ENCODE measurements around the gene OR51B5. TPM values are rescaled to one million over a fixed set of nuclear protein-coding genes. Genes with fewer than 3 reads are reported as not detected.
"Not testable (repeated sequence)": the region's sequence is repeated elsewhere in the genome, so short reads cannot be mapped to it uniquely, and the experiment has no call there.

The OR51B5 gene
- total RNA-seq, 1 donor from 2014 or later: not detected

GRCh38 chr11:5324197-5324596 is 19.1 kb downstream of the OR51B5 start, which contains the start of gene OR51B2:
OR51B2 (minus strand) TSS chr11:5324297; CDS start chr11:5324297, 0 bp downstream.
- H3K27me3 Mint-ChIP-seq: no peaks in the 10 kb centered on the region
- no peaks in the 10 kb centered on the region for H3K4me1 Mint-ChIP-seq (ENCODE audit: unreplicated experiment)
- H3K4me3 Mint-ChIP-seq: no peak within 1 kb of the TSS
- H3K27ac Mint-ChIP-seq: no peak within 1 kb of the TSS
- TF ChIP-seq, protein P1, sequence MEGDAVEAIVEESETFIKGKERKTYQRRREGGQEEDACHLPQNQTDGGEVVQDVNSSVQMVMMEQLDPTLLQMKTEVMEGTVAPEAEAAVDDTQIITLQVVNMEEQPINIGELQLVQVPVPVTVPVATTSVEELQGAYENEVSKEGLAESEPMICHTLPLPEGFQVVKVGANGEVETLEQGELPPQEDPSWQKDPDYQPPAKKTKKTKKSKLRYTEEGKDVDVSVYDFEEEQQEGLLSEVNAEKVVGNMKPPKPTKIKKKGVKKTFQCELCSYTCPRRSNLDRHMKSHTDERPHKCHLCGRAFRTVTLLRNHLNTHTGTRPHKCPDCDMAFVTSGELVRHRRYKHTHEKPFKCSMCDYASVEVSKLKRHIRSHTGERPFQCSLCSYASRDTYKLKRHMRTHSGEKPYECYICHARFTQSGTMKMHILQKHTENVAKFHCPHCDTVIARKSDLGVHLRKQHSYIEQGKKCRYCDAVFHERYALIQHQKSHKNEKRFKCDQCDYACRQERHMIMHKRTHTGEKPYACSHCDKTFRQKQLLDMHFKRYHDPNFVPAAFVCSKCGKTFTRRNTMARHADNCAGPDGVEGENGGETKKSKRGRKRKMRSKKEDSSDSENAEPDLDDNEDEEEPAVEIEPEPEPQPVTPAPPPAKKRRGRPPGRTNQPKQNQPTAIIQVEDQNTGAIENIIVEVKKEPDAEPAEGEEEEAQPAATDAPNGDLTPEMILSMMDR (conservative IDR thresholded peaks at IDR 0.05): no peak
- H3K36me3 Mint-ChIP-seq: no peaks in the 10 kb centered on the region
- H3K9me3 Mint-ChIP-seq: no peaks in the 10 kb centered on the region
- DNase-seq (ENCODE audit: extremely low spot score, unreplicated experiment): no peak

DNA sequence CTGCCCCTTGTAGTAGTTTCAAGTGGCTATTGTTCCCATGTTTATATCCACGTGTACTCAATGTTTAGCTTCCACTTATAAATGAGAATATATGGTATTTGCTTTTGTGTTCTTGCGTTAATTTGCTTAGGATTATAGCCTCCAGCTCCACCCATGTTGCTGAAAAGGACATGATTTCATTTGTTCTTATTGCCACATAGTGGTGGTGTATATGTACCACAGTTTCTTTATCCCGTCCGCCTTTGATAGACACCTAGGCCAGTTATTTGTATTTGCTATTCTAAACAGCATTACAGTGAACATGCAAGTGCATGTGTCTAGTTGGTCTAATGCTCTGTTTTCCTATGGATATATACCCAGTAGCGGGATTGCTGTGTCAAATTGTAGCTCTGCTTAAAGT is 26.0 kb downstream of the OR51B5 start:
- H3K36me3 Mint-ChIP-seq: no peaks in the 10 kb centered on the region
- H3K9me3 Mint-ChIP-seq: no peaks in the 10 kb centered on the region
- H3K27ac Mint-ChIP-seq: no peak overlapping the region
- H3K4me1 Mint-ChIP-seq (ENCODE audit: unreplicated experiment): no peaks in the 10 kb centered on the region
- H3K4me3 Mint-ChIP-seq: no peak overlapping the region
- TF ChIP-seq, protein P1 (conservative IDR thresholded peaks at IDR 0.05): no peak
- no peaks in the 10 kb centered on the region for H3K27me3 Mint-ChIP-seq
- no peak for DNase-seq (ENCODE audit: extremely low spot score, unreplicated experiment)

- not testable (repeated sequence) for H3K27ac Mint-ChIP-seq, H3K4me3 Mint-ChIP-seq
Observed at GRCh38 chr11:5313326-5314023, 29.8 kb downstream of the OR51B5 start.

DNA sequence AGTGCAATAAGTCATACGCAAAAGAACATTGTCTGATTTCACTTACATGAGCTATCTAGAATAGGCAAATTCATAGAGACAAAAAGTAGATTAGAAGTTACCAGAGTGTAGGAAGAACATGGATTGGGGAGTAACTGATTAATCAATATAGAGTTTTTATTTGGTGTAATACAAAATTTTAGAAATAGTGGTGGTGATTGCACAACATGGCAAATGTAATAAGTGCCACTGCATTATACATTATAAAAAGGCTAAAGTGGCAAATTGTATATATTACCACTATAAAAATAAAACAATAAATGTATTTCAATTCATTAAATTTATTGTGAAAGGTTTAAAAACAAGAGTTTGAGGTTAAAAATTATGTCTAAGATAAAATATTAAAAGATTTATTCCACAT is 32.9 kb downstream of the OR51B5 start:
- no peak overlapping the region for H3K4me3 Mint-ChIP-seq
- H3K27me3 Mint-ChIP-seq: no peaks in the 10 kb centered on the region
- H3K4me1 Mint-ChIP-seq (ENCODE audit: unreplicated experiment): no peaks in the 10 kb centered on the region
- H3K36me3 Mint-ChIP-seq: no peaks in the 10 kb centered on the region
- no peak overlapping the region for H3K27ac Mint-ChIP-seq
- no peak for DNase-seq (ENCODE audit: extremely low spot score, unreplicated experiment)
- TF ChIP-seq, protein P1 (conservative IDR thresholded peaks at IDR 0.05): no peak
- no peaks in the 10 kb centered on the region for H3K9me3 Mint-ChIP-seq

More at GRCh38 chr11:5313326-5314023, 29.8 kb downstream of the OR51B5 start:
- not testable (repeated sequence) for H3K36me3 Mint-ChIP-seq; DNase-seq (ENCODE audit: extremely low spot score, unreplicated experiment); H3K9me3 Mint-ChIP-seq; H3K4me1 Mint-ChIP-seq (ENCODE audit: unreplicated experiment); H3K27me3 Mint-ChIP-seq

- TF ChIP-seq, protein P1 (conservative IDR thresholded peaks at IDR 0.05): no peak
- Mint-ChIP-seq H3K4me1 (ENCODE audit: unreplicated experiment) (no peaks in the 10 kb centered on the region), H3K27ac (no peak overlapping the region), H3K4me3 (no peak overlapping the region), H3K9me3 (no peaks in the 10 kb centered on the region), H3K27me3 (no peaks in the 10 kb centered on the region), H3K36me3 (no peaks in the 10 kb centered on the region)
- no peak for DNase-seq (ENCODE audit: extremely low spot score, unreplicated experiment)
Observed at GRCh38 chr11:5307256-5308019, 35.9 kb downstream of the OR51B5 start.

DNA sequence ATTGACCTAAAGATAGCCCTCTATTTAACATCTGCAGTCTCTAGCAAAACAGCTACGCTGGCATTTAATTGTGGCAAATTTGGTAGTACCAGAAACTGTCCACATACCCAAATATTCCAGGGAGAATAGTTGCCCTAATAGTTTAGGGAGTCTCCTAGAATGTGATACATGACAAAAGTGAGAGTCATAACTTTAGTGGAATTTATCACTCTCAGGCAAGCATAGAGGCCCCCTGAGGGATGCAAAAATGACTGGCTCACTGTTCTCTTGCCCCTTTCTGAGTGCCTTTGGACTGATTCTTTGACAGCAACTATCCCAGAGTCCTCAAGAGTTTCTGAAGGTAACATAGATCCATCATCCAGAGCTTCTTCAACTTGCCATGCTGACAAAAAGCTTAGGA is 39.3 kb downstream of the OR51B5 start:
- TF ChIP-seq, protein P1 (conservative IDR thresholded peaks at IDR 0.05): no peak
- no peak overlapping the region for H3K4me3 Mint-ChIP-seq

More for the DNA sequence above, 39.3 kb downstream of the OR51B5 start:
- Mint-ChIP-seq H3K9me3 (no peaks in the 10 kb centered on the region), H3K4me1 (ENCODE audit: unreplicated experiment) (no peaks in the 10 kb centered on the region), H3K27ac (no peak overlapping the region), H3K36me3 (no peaks in the 10 kb centered on the region), H3K27me3 (peaks cover 2% of the 10 kb centered on the region)
- DNase-seq (ENCODE audit: extremely low spot score, unreplicated experiment): no peak

Data from type B pancreatic cell (in vitro differentiated cells).